ENCODE measurements around the gene GIMAP8.
A peak's percentile ranks its signal among the peaks of the same experiment; 100 is the strongest.
"Not testable (repeated sequence)": the region's sequence is repeated elsewhere in the genome, so short reads cannot be mapped to it uniquely, and the experiment has no call there.

GIMAP8 gene

GRCh38 chr7:150519310-150519709, 68.9 kb downstream of the GIMAP8 start:
- DNase-seq, result no peak

DNA sequence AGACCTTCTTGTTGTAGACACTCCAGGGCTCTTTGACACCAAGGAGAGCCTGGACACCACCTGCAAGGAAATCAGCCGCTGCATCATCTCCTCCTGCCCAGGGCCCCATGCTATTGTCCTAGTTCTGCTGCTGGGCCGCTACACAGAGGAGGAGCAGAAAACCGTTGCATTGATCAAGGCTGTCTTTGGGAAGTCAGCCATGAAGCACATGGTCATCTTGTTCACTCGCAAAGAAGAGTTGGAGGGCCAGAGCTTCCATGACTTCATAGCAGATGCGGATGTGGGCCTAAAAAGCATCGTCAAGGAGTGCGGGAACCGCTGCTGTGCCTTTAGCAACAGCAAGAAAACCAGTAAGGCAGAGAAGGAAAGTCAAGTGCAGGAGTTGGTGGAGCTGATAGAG, 69.7 kb downstream of the GIMAP8 start:
- peak; percentile 57 for DNase-seq

- DNase-seq, result not testable (repeated sequence)
Observed at GRCh38 chr7:150522931-150523330, 72.5 kb downstream of the GIMAP8 start.

- no peak for DNase-seq
Observed at GRCh38 chr7:150524018-150524417, 73.6 kb downstream of the GIMAP8 start.

All from activated CD4-positive, alpha-beta T cell treated with anti-CD3 and anti-CD28 coated beads, Interleukin-2, Interleukin-6, amounts not matched to agents 100 ng/mL and 50 ng/mL, durations not matched to agents 16 hours and 8 hours (primary cell).